DOHH2 (cell line): ENCODE data around the gene MAPK8.

ENCODE experiments used
- CTCF ChIP-seq: fragments of 200-600 bp; sonication (generic); IDR thresholded peaks from one replicate; pipeline ENCODE4 v1.5.1; 2014; ENCODE audit warnings: antibody characterized with exemption, mild to moderate bottlenecking, low read depth, low read length; ENCODE audit not compliant: poor library complexity, severe bottlenecking
- EZH2phosphoT487 ChIP-seq: fragments of 200-600 bp; sonication (generic); IDR thresholded peaks from 2 replicates; pipeline ENCODE4 v1.6.1; 2017; ENCODE audit warnings: borderline replicate concordance, mild to moderate bottlenecking, antibody characterized with exemption, low read length, moderate library complexity, mixed read lengths

GRCh38 chr10:48456361-48456804, 149.9 kb downstream of the MAPK8 start:
- TF ChIP-seq CTCF (no peak), EZH2phosphoT487 (no peak)
